ENCODE results near the gene SUMO3. TPM values are rescaled to one million over a fixed set of nuclear protein-coding genes. Genes with fewer than 3 reads are reported as not detected.

The SUMO3 gene
- total RNA-seq, 1 donor from 2014 or later = 69.0 TPM

DNA sequence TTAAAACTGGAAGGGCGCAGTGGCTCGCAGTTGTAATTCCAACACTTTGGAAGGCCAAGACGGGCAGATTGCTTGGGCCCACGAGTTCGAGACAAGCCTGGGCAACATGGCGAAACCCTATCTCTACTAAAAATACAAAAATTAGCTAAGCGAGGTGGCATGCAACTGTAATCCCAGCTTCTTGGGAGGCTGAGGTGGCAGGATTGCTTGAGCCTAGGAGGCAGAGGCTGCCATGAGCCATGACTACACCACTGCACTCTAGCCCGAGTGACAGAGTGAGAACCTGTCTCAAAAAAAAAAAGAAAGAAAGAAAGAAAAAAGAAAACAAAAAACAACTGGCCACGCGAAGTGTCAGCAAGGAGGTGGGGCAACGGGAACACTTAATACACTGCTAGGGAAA is 22.5 kb downstream of the SUMO3 start:
- no peak overlapping the region for H3K27ac Mint-ChIP-seq (ENCODE audit: unreplicated experiment)
- H3K9me3 Mint-ChIP-seq (ENCODE audit: unreplicated experiment) = no peaks in the 10 kb centered on the region
- H3K36me3 Mint-ChIP-seq (ENCODE audit: low read depth, unreplicated experiment) = no peaks in the 10 kb centered on the region
- TF ChIP-seq, protein P1, sequence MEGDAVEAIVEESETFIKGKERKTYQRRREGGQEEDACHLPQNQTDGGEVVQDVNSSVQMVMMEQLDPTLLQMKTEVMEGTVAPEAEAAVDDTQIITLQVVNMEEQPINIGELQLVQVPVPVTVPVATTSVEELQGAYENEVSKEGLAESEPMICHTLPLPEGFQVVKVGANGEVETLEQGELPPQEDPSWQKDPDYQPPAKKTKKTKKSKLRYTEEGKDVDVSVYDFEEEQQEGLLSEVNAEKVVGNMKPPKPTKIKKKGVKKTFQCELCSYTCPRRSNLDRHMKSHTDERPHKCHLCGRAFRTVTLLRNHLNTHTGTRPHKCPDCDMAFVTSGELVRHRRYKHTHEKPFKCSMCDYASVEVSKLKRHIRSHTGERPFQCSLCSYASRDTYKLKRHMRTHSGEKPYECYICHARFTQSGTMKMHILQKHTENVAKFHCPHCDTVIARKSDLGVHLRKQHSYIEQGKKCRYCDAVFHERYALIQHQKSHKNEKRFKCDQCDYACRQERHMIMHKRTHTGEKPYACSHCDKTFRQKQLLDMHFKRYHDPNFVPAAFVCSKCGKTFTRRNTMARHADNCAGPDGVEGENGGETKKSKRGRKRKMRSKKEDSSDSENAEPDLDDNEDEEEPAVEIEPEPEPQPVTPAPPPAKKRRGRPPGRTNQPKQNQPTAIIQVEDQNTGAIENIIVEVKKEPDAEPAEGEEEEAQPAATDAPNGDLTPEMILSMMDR (IDR thresholded peaks at IDR 0.05; ENCODE audit: unreplicated experiment) = no peak
- no peaks in the 10 kb centered on the region for H3K4me1 Mint-ChIP-seq (ENCODE audit: unreplicated experiment)
- no peak for DNase-seq (ENCODE audit: low spot score)
- H3K27me3 Mint-ChIP-seq (ENCODE audit: unreplicated experiment) = no peaks in the 10 kb centered on the region
- H3K4me3 Mint-ChIP-seq (ENCODE audit: unreplicated experiment) = no peak overlapping the region

DNA sequence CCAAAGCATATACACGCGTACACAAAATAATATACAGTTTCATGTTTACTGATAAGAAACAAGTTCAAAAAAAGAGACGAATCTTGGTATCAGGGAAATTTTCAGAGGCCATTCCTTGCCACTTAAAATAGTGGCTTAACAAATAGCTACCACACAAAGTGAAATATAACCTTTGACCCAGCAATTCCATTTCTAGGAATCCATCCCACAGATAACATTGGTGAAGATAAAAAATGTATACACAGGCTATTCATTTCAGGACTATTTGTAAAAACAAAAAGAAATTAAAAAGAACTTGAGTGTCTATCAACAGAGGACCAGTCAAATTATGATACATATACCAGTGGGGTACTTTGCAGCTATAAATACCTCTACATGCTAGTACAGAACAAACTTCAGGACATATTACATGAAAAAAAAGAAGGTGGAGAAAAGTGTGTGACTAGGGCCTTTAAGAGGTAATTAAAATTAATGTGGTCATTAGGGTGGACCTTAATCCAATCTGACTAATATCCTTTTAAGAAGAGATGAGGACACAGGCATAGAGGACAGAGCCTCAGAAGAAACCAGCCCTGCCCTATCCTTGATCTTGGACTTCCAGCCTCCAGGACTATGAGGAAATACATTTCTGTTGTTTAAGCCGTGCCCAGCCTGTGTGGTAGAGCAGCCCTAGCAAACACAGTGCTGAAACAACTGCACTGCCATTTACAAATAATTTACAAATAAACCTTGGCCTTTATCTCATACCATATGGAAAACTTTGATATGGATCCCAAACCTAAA is 24.1 kb downstream of the SUMO3 start:
- no peak for DNase-seq (ENCODE audit: low spot score)
- no peak overlapping the region for H3K27ac Mint-ChIP-seq (ENCODE audit: unreplicated experiment)
- no peaks in the 10 kb centered on the region for H3K27me3 Mint-ChIP-seq (ENCODE audit: unreplicated experiment)
- TF ChIP-seq, protein P1 (IDR thresholded peaks at IDR 0.05; ENCODE audit: unreplicated experiment) = no peak
- no peaks in the 10 kb centered on the region for H3K36me3 Mint-ChIP-seq (ENCODE audit: low read depth, unreplicated experiment)
- H3K4me1 Mint-ChIP-seq (ENCODE audit: unreplicated experiment) = no peaks in the 10 kb centered on the region
- H3K9me3 Mint-ChIP-seq (ENCODE audit: unreplicated experiment) = no peaks in the 10 kb centered on the region
- no peak overlapping the region for H3K4me3 Mint-ChIP-seq (ENCODE audit: unreplicated experiment)

DNA sequence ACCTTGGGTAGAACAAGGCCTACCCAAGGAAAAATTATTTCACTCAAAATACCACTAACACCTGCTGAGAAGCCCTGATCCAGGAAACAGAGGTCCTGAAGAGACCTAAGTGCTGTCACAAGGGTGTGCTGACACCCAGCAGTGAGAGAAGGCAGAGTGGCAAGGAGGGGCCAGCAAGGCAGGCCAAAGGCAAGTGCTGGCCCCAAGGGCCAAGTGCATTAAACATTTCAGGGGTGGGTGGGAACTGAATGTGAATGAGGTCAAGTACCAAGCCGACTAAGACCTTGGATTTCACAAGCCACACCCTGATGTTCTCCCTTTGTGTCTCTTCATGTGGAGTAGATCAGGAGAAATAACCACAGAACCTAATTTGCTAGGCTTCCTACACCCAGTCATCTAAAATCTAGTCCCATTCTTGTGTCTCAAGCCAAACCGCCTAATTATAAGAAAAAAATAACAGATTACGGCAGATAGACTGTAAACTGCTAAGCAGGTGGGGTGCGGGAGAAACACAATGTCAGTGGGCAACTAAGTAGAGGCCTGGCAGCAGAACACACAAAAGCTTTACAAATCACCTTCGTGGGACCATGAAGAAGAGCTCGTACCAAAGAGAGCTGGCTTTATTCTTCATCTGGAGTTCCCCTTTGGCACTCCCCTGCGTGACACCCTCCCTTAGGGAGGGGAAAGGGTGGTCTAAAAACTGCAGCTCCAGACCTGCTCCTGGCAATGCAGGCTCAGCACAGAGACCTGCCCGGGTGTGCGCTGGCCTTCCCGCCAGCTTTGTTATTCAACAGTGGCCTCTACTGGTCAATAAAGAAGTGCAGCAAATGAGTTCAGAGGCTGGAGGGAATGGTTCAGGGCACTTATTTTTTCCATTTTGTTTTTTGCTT is 24.9 kb downstream of the SUMO3 start:
- no peak overlapping the region for H3K4me3 Mint-ChIP-seq (ENCODE audit: unreplicated experiment)
- no peaks in the 10 kb centered on the region for H3K36me3 Mint-ChIP-seq (ENCODE audit: low read depth, unreplicated experiment)
- H3K4me1 Mint-ChIP-seq (ENCODE audit: unreplicated experiment) = no peaks in the 10 kb centered on the region
- TF ChIP-seq, protein P1 (IDR thresholded peaks at IDR 0.05; ENCODE audit: unreplicated experiment) = peak; percentile 72
- H3K9me3 Mint-ChIP-seq (ENCODE audit: unreplicated experiment) = no peaks in the 10 kb centered on the region
- H3K27me3 Mint-ChIP-seq (ENCODE audit: unreplicated experiment) = no peaks in the 10 kb centered on the region
- no peak overlapping the region for H3K27ac Mint-ChIP-seq (ENCODE audit: unreplicated experiment)
- peak; percentile 55 for DNase-seq (ENCODE audit: low spot score)

DNA sequence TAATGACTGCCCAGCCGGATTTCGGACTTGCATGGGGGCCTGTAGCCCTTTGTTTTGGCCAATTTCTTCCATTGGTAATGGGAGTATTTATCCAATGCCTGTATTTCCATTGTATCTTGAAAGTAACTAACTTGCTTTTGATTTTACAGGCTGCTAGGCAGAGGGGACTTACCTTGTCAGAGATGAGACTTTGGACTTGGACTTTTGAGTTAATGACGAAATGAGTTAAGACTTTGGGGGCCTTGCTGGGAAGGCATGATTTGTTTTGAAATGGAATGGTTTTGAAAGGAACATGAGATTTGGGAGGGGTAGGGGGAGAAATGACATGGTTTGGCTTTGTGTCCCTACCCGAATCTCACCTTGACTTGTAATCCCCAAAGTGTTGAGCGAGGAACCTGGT is 25.9 kb downstream of the SUMO3 start:
- Mint-ChIP-seq H3K9me3 (ENCODE audit: unreplicated experiment) (no peaks in the 10 kb centered on the region), H3K27ac (ENCODE audit: unreplicated experiment) (no peak overlapping the region), H3K4me3 (ENCODE audit: unreplicated experiment) (no peak overlapping the region), H3K27me3 (ENCODE audit: unreplicated experiment) (no peaks in the 10 kb centered on the region), H3K36me3 (ENCODE audit: low read depth, unreplicated experiment) (peaks cover 3% of the 10 kb centered on the region), H3K4me1 (ENCODE audit: unreplicated experiment) (no peaks in the 10 kb centered on the region)
- DNase-seq (ENCODE audit: low spot score) = no peak
- TF ChIP-seq, protein P1 (IDR thresholded peaks at IDR 0.05; ENCODE audit: unreplicated experiment) = no peak

All from endothelial cell (in vitro differentiated cells).